Mesendoderm (in vitro differentiated cells): Measurements from ENCODE around the gene SOX8.
A peak's percentile ranks its signal among the peaks of the same experiment; 100 is the strongest.
"Not testable (repeated sequence)": the region's sequence is repeated elsewhere in the genome, so short reads cannot be mapped to it uniquely, and the experiment has no call there.

Experiments
- DNase-seq: peaks from one replicate; pipeline ENCODE4 v3.0.0; 2013
- H2AK5ac ChIP-seq: 2 replicates; pipeline ENCODE4 v1.6.1; 2013; ENCODE audit warnings: low read length, inconsistent platforms
- H2BK120ac ChIP-seq: 2 replicates; pipeline ENCODE4 v1.6.1; 2013; ENCODE audit warnings: low read depth, mild to moderate bottlenecking, low read length, moderate library complexity, mixed read lengths
- H2BK15ac ChIP-seq: replicated peaks from 2 replicates; pipeline ENCODE4 v1.6.1; 2013; ENCODE audit warnings: low read depth, mild to moderate bottlenecking, moderate library complexity
- H2BK5ac ChIP-seq: 2 replicates; pipeline ENCODE4 v1.6.1; 2013; ENCODE audit warnings: low read length, inconsistent platforms
- H3K18ac ChIP-seq: 2 replicates; pipeline ENCODE4 v1.6.1; 2013; ENCODE audit warnings: mild to moderate bottlenecking, low read length, mixed read lengths
- H3K23ac ChIP-seq: one replicate; pipeline ENCODE4 v1.6.1; 2013; ENCODE audit warnings: low read length
- H3K27ac ChIP-seq: 2 replicates; pipeline ENCODE4 v1.5.1; 2013; ENCODE audit warnings: low read depth, mild to moderate bottlenecking, inconsistent platforms, low read length, moderate library complexity
- H3K27me3 ChIP-seq: 2 replicates; pipeline ENCODE4 v1.6.1; 2013; ENCODE audit warnings: low read length, control low read depth, mild to moderate bottlenecking, inconsistent platforms; ENCODE audit not compliant: insufficient read depth, poor library complexity
- H3K36me3 ChIP-seq: 2 replicates; pipeline ENCODE4 v1.6.1; 2013; ENCODE audit warnings: low read length, inconsistent platforms; ENCODE audit not compliant: control insufficient read depth, insufficient read depth
- H3K4ac ChIP-seq: one replicate; pipeline ENCODE4 v1.6.1; 2013; ENCODE audit warnings: low read depth, mild to moderate bottlenecking, low read length, moderate library complexity
- H3K4me1 ChIP-seq: 2 replicates; pipeline ENCODE4 v1.6.1; 2013; ENCODE audit warnings: low read depth, low read length, inconsistent platforms; ENCODE audit not compliant: control insufficient read depth
- H3K4me2 ChIP-seq: 2 replicates; pipeline ENCODE4 v1.6.1; 2013; ENCODE audit warnings: low read length
- H3K4me3 ChIP-seq: 2 replicates; pipeline ENCODE4 v1.5.1; 2013; ENCODE audit warnings: mild to moderate bottlenecking, low read length
- H3K56ac ChIP-seq: one replicate; pipeline ENCODE4 v1.6.1; 2013; ENCODE audit warnings: low read length
- H3K79me1 ChIP-seq: 2 replicates; pipeline ENCODE4 v1.6.1; 2013; ENCODE audit warnings: low read length, inconsistent platforms
- H3K79me2 ChIP-seq: 2 replicates; pipeline ENCODE4 v1.6.1; 2013; ENCODE audit warnings: mild to moderate bottlenecking, low read length; ENCODE audit not compliant: control insufficient read depth, insufficient read depth
- H3K9ac ChIP-seq: 2 replicates; pipeline ENCODE4 v1.6.1; 2013; ENCODE audit warnings: low read length, inconsistent platforms
- H4K5ac ChIP-seq: one replicate; pipeline ENCODE4 v1.6.1; 2013; ENCODE audit warnings: low read length
- H4K8ac ChIP-seq: one replicate; pipeline ENCODE4 v1.6.1; 2013; ENCODE audit warnings: low read depth, mild to moderate bottlenecking, control low read depth, low read length, moderate library complexity
- WGBS: extraction: QIAGEN DNeasy Blood & Tissue Kit; methylation state at CpG from one replicate; pipeline ENCODE4 v1.1.7; 2013; ENCODE audit warnings: low lambda C conversion rate, missing lambda C conversion rate; ENCODE audit not compliant: insufficient coverage; ENCODE audit errors: extremely low coverage; 5-methylcytosine and 5-hydroxymethylcytosine counted together

Gene SOX8

DNA sequence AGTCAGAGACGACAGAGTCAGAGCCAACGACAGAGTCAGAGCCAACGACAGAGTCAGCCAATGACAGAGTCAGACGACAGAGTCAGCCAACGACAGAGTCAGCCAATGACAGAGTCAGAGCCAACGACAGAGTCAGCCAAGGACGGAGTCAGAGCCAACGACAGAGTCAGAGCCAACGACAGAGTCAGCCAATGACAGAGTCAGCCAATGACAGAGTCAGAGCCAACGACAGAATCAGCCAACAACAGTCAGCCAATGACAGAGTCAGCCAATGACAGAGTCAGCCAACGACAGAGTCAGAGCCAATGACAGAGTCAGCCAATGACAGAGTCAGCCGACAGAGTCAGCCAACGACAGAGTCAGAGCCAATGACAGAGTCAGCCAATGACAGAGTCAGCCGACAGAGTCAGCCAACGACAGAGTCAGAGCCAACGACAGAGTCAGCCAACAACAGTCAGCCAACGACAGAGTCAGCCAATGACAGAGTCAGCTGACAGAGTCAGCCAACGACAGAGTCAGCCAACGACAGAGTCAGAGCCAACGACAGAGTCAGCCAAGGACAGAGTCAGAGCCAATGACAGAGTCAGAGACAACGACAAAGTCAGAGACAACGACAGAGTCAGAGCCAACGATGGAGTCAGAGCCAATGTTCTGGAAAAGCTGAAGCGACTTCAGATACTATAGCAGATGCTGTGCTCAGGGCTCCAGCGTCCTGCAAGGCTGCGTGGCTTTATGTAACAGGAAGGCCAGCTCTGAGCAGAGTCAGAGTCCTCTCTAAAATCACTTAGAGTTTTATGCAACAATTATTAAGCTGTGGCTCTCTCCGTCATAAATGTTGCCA is 30.6 kb upstream of the SOX8 start:
- H3K36me3 ChIP-seq, DNase-seq, H2BK120ac ChIP-seq, H2BK15ac ChIP-seq, H4K8ac ChIP-seq, H3K79me2 ChIP-seq, H3K4me3 ChIP-seq, H3K9ac ChIP-seq, H3K27me3 ChIP-seq, H3K79me1 ChIP-seq, H3K56ac ChIP-seq, H3K23ac ChIP-seq, H3K4me1 ChIP-seq, H3K27ac ChIP-seq, H3K4ac ChIP-seq, H3K18ac ChIP-seq, H2AK5ac ChIP-seq, H4K5ac ChIP-seq, H2BK5ac ChIP-seq, H3K4me2 ChIP-seq: not testable (repeated sequence)
- no CpG with 5 or more reads among the region's 27 CpGs for WGBS

DNA sequence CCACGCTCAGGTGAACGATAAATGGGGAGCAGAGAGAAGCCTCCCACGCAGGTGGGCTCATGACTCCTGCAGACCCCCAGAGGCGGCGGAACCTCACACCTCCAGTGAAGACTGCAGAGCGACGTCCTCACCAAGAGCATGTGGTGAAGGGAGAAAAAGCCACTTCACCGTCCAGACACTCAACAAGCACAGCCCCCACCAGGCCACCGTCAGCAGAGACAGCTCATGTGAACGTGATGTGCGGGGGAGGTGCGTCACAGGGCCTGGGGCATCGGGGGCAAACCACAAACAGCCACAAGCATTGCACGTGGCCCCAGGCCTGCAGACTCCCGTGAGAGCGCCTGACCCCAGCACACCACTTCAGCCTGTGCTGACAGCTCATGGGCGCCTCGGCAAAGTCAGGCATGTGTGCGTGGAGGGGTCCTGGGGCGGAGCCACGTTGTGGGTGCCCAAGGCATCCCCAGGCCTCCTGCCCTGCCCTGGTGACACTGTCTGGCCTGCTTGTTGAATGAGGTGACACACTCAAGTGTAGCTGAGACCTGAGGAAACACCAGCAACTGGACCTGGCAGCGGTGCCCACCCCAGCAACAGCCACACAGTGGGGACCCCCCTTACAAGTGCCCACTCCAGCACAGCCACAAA is 29.8 kb upstream of the SOX8 start:
- no peak overlapping the region for H2BK15ac ChIP-seq
- H3K56ac ChIP-seq = no peak overlapping the region
- H3K18ac ChIP-seq = no peak overlapping the region
- H3K79me1 ChIP-seq = no peaks in the 10 kb centered on the region
- H3K4me3 ChIP-seq = no peak overlapping the region
- no peak overlapping the region for H4K8ac ChIP-seq
- no peak overlapping the region for H2BK5ac ChIP-seq
- H2AK5ac ChIP-seq = no peak overlapping the region
- no peak overlapping the region for H3K27ac ChIP-seq
- no peak overlapping the region for H4K5ac ChIP-seq
- H3K27me3 ChIP-seq = no peaks in the 10 kb centered on the region
- H2BK120ac ChIP-seq = no peak overlapping the region
- H3K4me2 ChIP-seq = no peak overlapping the region
- no peaks in the 10 kb centered on the region for H3K36me3 ChIP-seq
- no CpG with 5 or more reads among the region's 22 CpGs for WGBS
- DNase-seq = no peak
- no peaks in the 10 kb centered on the region for H3K4me1 ChIP-seq
- H3K79me2 ChIP-seq = no peaks in the 10 kb centered on the region
- no peak overlapping the region for H3K9ac ChIP-seq
- H3K23ac ChIP-seq = no peak overlapping the region
- H3K4ac ChIP-seq = no peak overlapping the region

DNA sequence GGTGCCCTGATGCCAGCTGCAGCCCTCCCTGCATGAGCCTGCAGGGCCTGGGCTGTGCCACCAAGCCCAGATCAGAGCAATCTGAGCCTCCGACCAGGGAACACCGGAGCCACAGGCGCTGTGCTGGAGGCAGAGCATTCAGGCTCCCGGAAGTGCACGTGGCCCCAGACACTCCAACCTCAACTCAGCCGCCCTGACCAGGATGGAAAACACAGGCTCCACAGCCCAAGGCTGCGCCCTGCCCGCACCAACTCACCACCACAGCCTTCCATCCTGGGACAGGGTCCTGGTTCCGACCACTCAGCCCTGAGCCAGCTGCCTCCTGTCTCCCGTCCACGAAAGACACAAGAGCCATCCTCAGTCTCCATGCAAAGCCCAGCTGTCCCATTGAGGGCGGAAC is 29.2 kb upstream of the SOX8 start:
- Histone ChIP-seq H3K56ac (no peak overlapping the region), H2BK120ac (no peak overlapping the region), H3K23ac (no peak overlapping the region), H3K36me3 (no peaks in the 10 kb centered on the region), H3K4me1 (no peaks in the 10 kb centered on the region), H3K4me3 (no peak overlapping the region), H3K79me2 (no peaks in the 10 kb centered on the region), H3K4me2 (no peak overlapping the region), H3K4ac (no peak overlapping the region), H3K79me1 (no peaks in the 10 kb centered on the region), H3K27me3 (no peaks in the 10 kb centered on the region), H2BK15ac (no peak overlapping the region), H2BK5ac (no peak overlapping the region), H3K9ac (no peak overlapping the region), H4K8ac (no peak overlapping the region), H2AK5ac (no peak overlapping the region), H3K27ac (no peak overlapping the region), H4K5ac (no peak overlapping the region), H3K18ac (no peak overlapping the region)
- DNase-seq = no peak
- no CpG with 5 or more reads among the region's 12 CpGs for WGBS

DNA sequence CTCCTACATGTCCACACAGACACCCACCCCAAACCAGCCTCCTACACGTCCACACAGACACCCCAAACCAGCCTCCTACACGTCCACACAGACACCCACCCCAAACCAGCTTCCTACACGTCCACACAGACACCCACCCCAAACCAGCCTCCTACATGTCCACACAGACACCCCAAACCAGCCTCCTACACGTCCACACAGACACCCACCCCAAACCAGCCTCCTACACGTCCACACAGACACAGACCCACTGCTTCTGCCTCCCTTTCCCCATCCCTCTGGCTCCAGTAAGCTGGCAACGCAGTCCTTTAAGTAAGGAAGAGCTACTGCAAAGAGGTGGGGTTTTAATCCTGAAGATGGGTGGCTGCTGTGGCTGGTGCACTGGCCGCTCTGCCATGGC is 27.8 kb upstream of the SOX8 start:
- peak; percentile 46 for DNase-seq
- H3K36me3 ChIP-seq, H3K79me1 ChIP-seq, H3K4me1 ChIP-seq, H3K27ac ChIP-seq, H2BK120ac ChIP-seq, H2BK15ac ChIP-seq, H3K79me2 ChIP-seq, H3K4ac ChIP-seq, H3K4me2 ChIP-seq, H2AK5ac ChIP-seq, H3K27me3 ChIP-seq, H4K8ac ChIP-seq, H4K5ac ChIP-seq, H3K56ac ChIP-seq, H3K9ac ChIP-seq, H3K4me3 ChIP-seq, H3K18ac ChIP-seq, H3K23ac ChIP-seq, H2BK5ac ChIP-seq: not testable (repeated sequence)
- WGBS = no CpG with 5 or more reads among the region's 7 CpGs

GRCh38 chr16:955766-956165 is 25.8 kb upstream of the SOX8 start:
- not testable (repeated sequence) for H4K8ac ChIP-seq, H3K56ac ChIP-seq, H2BK15ac ChIP-seq, H3K4me1 ChIP-seq, H3K27me3 ChIP-seq, H4K5ac ChIP-seq, H3K4ac ChIP-seq, H3K9ac ChIP-seq, H3K79me2 ChIP-seq, H2BK5ac ChIP-seq, H2BK120ac ChIP-seq, H3K4me2 ChIP-seq, H3K23ac ChIP-seq, H3K36me3 ChIP-seq, H3K18ac ChIP-seq, H2AK5ac ChIP-seq, H3K27ac ChIP-seq, H3K4me3 ChIP-seq, DNase-seq, H3K79me1 ChIP-seq
- no CpG with 5 or more reads among the region's 27 CpGs for WGBS
